Lower lobe of right lung (tissue), 2 donors: Measurements from ENCODE around the gene WDR5. TPM values are rescaled to one million over a fixed set of nuclear protein-coding genes. Genes with fewer than 3 reads are reported as not detected.
A peak's percentile ranks its signal among the peaks of the same experiment; 100 is the strongest.

Experiments used
- ATAC-seq, 2 donors: fragments of 200-7000 bp; cut with Tn5 transposase; one replicate each; pipeline ENCODE4 v1.9.1; 2020 to 2022; ENCODE audit warnings: mild to moderate bottlenecking in 2 of 2, moderate library complexity in 2 of 2
- DNase-seq: peaks from one replicate; pipeline ENCODE4 v3.0.0-alpha.2; 2020
- H3K27ac ChIP-seq: fragments of 200-600 bp; one replicate; pipeline ENCODE4 v1.8.0; 2022
- H3K27me3 ChIP-seq: fragments of 200-600 bp; one replicate; pipeline ENCODE4 v1.8.0; 2022; ENCODE audit warnings: low read depth
- H3K36me3 ChIP-seq: fragments of 200-600 bp; one replicate; pipeline ENCODE4 v1.8.0; 2022; ENCODE audit warnings: mild to moderate bottlenecking
- H3K4me1 ChIP-seq: fragments of 200-600 bp; one replicate; pipeline ENCODE4 v1.8.0; 2022
- H3K4me3 ChIP-seq: fragments of 200-600 bp; one replicate; pipeline ENCODE4 v1.8.0; 2022; ENCODE audit warnings: mild to moderate bottlenecking
- H3K9me3 ChIP-seq: fragments of 200-600 bp; one replicate; pipeline ENCODE4 v1.8.0; 2022
- intact Hi-C: fragments of 100-400 bp; cut with DNase I; formaldehyde crosslinking; loops from one replicate; pipeline ENCODE4 v1.11.0; 2022
- total RNA-seq: library from RNA; stranded (reverse); fragmentation: NEBNext Ultra II Directional; extraction: Animal tissue kit (Norgen Biotek cat#: 25700); gene quantifications from one replicate; pipeline ENCODE4 v1.2.1, GENCODE V29; 2021
- TF ChIP-seq, protein P1 (sequence below): fragments of 200-600 bp; IDR thresholded peaks from one replicate; pipeline ENCODE4 v1.8.0; 2022; ENCODE audit warnings: antibody characterized with exemption, mild to moderate bottlenecking
- donor health status: DM: no; HTN: yes; CAD: no; lungs with severe emphysema.

Gene WDR5
- total RNA-seq, 1 donor from 2014 or later = 22.6 TPM

DNA sequence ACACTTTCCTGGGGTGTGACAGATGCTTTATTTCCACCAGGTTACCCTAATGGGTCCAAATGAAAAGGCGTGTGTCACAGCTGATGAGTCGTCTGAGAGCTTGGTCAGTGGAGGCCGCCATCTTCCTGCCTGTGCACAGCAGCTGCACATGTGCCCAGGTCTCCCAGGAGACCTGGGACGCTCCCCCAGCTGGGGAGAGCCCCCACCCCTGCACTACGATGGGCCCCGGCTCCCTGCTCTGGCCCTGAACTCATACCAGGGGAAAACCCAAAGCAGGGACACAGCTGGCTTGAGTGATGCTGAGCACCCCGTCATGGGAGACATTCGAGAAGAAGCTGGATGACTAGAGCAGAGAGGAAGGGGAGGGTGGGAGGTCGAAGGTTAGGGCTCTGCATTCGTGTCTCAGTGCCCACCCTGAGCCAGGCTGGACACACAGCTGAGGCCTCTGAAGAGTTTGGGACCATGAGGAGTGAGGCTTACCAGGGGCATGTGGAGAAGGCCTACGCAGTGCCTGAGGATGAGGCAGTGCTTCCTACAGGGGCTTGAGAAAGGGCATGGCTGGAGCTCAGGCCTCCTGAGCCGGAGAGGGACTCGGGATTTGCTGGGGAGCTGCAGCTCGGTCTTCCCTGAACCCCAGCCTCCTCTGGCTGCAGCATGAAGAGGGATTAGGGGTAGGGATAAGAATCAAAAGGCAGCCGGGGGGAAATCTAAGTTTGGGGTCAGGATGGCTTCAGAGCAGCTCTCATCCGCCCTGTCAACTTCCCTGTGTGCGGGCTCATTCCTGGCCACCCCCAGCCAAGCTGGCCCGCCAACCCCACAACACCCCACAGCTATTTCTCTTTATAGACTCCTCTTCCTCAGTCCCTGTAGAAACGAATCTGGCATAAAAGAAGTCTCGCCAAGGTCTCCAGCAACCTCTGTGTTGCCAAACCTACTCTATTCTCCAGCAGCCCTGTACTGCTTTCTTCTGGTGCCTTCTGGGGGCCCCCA lies 70.7 kb downstream of the WDR5 start:
- H3K36me3 ChIP-seq = no peaks in the 10 kb centered on the region
- no peaks in the 10 kb centered on the region for H3K27me3 ChIP-seq
- H3K4me1 ChIP-seq = no peaks in the 10 kb centered on the region
- H3K27ac ChIP-seq = no peak overlapping the region
- no peak overlapping the region for H3K4me3 ChIP-seq
- TF ChIP-seq, protein P1, sequence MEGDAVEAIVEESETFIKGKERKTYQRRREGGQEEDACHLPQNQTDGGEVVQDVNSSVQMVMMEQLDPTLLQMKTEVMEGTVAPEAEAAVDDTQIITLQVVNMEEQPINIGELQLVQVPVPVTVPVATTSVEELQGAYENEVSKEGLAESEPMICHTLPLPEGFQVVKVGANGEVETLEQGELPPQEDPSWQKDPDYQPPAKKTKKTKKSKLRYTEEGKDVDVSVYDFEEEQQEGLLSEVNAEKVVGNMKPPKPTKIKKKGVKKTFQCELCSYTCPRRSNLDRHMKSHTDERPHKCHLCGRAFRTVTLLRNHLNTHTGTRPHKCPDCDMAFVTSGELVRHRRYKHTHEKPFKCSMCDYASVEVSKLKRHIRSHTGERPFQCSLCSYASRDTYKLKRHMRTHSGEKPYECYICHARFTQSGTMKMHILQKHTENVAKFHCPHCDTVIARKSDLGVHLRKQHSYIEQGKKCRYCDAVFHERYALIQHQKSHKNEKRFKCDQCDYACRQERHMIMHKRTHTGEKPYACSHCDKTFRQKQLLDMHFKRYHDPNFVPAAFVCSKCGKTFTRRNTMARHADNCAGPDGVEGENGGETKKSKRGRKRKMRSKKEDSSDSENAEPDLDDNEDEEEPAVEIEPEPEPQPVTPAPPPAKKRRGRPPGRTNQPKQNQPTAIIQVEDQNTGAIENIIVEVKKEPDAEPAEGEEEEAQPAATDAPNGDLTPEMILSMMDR = no peak
- intact Hi-C loops = no loop called here
- peaks cover 7% of the 10 kb centered on the region for H3K9me3 ChIP-seq
- peak; percentile 24 for DNase-seq
- ATAC-seq = no peak

DNA sequence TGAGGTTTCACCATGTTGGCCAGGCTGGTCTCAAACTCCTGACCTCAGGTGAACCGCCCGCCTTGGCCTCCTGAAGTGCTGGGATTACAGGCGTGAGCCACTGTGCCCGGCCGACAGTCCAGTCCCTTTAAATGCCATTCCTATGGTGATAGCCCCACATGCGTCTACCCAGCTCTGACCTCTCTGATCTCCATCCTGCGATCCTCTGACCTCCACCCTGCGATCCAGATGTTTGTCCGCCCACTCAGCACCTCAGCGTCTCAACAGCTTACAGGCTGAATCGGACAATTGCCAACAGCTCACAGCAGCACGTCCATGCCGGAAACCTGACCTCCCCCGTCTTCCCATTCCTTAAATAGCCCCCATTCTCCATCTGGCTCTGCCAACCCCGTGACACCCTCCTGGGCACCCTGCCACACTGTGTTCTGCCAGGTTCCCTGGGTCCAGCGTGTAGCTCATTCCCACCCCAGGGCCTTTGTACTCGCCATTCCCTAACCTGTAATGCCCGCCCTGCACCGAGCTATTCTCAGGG lies 72.5 kb downstream of the WDR5 start:
- TF ChIP-seq, protein P1 = no peak
- H3K27ac ChIP-seq = no peak overlapping the region
- DNase-seq (peak; percentile 26), ATAC-seq (no peak)
- peaks cover 6% of the 10 kb centered on the region for H3K9me3 ChIP-seq
- no peaks in the 10 kb centered on the region for H3K27me3 ChIP-seq
- intact Hi-C loops = no loop called here
- H3K4me1 ChIP-seq = no peaks in the 10 kb centered on the region
- H3K4me3 ChIP-seq = no peak overlapping the region
- H3K36me3 ChIP-seq = no peaks in the 10 kb centered on the region

DNA sequence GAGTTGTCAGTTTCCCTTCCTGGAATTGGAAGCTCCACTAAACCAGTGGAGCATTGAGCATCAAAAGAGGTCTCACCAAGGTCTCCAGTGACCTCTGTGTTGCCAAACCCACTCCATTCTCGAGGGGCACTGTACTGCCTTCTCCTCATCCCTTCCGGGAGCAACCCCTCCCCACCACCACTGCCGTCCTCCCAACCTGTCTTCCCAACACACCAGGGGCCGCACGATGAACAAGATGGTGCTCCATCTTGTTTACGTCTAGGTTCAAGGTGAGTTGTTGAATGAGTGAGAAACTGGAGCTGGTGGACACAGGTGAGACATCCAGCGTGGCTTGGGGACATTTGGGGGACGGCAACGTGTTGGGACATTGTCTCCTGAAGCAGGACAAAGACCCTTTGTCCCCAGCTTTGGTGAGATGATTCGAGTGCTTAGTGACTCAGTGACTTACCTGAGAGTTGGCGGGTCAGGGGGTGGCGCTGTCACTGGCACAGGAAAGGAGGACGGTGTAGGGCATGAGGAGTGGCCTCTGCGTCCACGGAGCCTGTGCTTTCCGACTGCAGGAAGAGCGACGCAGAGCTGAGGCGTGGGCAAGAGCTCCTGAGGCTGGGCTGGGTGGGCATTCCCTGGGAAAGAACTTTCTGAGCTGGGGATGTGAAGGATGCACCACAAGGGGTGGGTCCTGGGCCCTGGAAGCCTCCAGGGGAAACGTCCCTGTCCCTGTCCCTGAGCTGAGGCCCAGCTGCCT lies 73.3 kb downstream of the WDR5 start:
- TF ChIP-seq, protein P1 = no peak
- H3K27ac ChIP-seq = no peak overlapping the region
- intact Hi-C loops = no loop called here
- no peaks in the 10 kb centered on the region for H3K4me1 ChIP-seq
- DNase-seq = peak; percentile 29
- no peaks in the 10 kb centered on the region for H3K27me3 ChIP-seq
- no peak overlapping the region for H3K4me3 ChIP-seq
- ATAC-seq = no peak
- H3K36me3 ChIP-seq = no peaks in the 10 kb centered on the region
- no peaks in the 10 kb centered on the region for H3K9me3 ChIP-seq

Other genes with a start within 250 kb of the WDR5 start
- gene VAV2, start 143.8 kb upstream of the WDR5 start, total RNA-seq = 26.9 TPM
- gene BRD3OS, start 110.6 kb upstream of the WDR5 start, total RNA-seq = 15.6 TPM
- gene BRD3, start 68.1 kb upstream of the WDR5 start, total RNA-seq = 35.5 TPM
- 248 TPM for gene RNU6ATAC, start 28.5 kb downstream of the WDR5 start, total RNA-seq
- 85.7 TPM for gene RXRA, start 190.4 kb downstream of the WDR5 start, total RNA-seq